Breast epithelium (tissue), 3 donors: Measurements from ENCODE around the gene IL12RB2.

Experiments
- CTCF ChIP-seq, 3 donors: fragments of 450-650 bp; IDR thresholded peaks; one replicate each; pipeline ENCODE4 v1.5.1; 2016 to 2017; ENCODE audit warnings: antibody characterized with exemption in 3 of 3, mild to moderate bottlenecking in 3 of 3, moderate library complexity in 3 of 3
- POLR2A ChIP-seq: fragments of 450-650 bp; IDR thresholded peaks from one replicate; pipeline ENCODE4 v1.6.1; 2016; ENCODE audit warnings: antibody characterized with exemption, mild to moderate bottlenecking, moderate library complexity
- POLR2AphosphoS5 ChIP-seq, 3 donors: sonication (generic); formaldehyde crosslinking; IDR thresholded peaks; one replicate each; pipeline ENCODE4 v1.6.1; 2017; ENCODE audit warnings: antibody characterized with exemption in 3 of 3

- TF ChIP-seq CTCF (IDR thresholded peaks at IDR 0.05) (no peak), POLR2AphosphoS5 (IDR thresholded peaks at IDR 0.05) (no peak), POLR2A (no peak)
These were observed 38.6 kb upstream of the IL12RB2 start for GRCh38 chr1:67269061-67269460.
